GM23338 (cell line): Measurements from ENCODE around the gene WBP2NL. TPM values are rescaled to one million over a fixed set of nuclear protein-coding genes. Genes with fewer than 3 reads are reported as not detected.

Experiments
- ATAC-seq: fragments of 200-7000 bp; cut with Tn5 transposase; 3 replicates; pipeline ENCODE4 v1.9.1; 2020
- DNase-seq: peaks from one replicate; pipeline ENCODE4 v3.0.0-alpha.2; 2015; ENCODE audit warnings: low spot score
- H2AFZ ChIP-seq: fragments of 200-600 bp; sonication (generic); 2 replicates; pipeline ENCODE4 v1.8.0; 2016; ENCODE audit warnings: antibody characterized with exemption, mild to moderate bottlenecking, moderate library complexity
- H3F3A ChIP-seq: fragments of 200-600 bp; sonication (generic); replicated peaks from 2 replicates; pipeline ENCODE4 v1.8.0; 2017; ENCODE audit warnings: antibody characterized with exemption, mixed run types, low read depth
- H3K27ac ChIP-seq: fragments of 200-600 bp; sonication (generic); 2 replicates; pipeline ENCODE4 v1.6.1; 2016; ENCODE audit warnings: low read depth
- H3K27me3 ChIP-seq: fragments of 200-600 bp; sonication (generic); 2 replicates; pipeline ENCODE4 v1.8.0; 2016; ENCODE audit warnings: mild to moderate bottlenecking, mixed run types, moderate library complexity; ENCODE audit not compliant: insufficient read depth
- H3K36me3 ChIP-seq: fragments of 200-600 bp; sonication (generic); 2 replicates; pipeline ENCODE4 v1.8.0; 2016; ENCODE audit warnings: mild to moderate bottlenecking; ENCODE audit not compliant: insufficient read depth
- H3K4me1 ChIP-seq: fragments of 200-600 bp; sonication (generic); 2 replicates; pipeline ENCODE4 v1.8.0; 2016; ENCODE audit warnings: mild to moderate bottlenecking, moderate library complexity; ENCODE audit not compliant: insufficient read depth
- H3K4me2 ChIP-seq: fragments of 200-600 bp; sonication (generic); 2 replicates; pipeline ENCODE4 v1.7.1; 2017; ENCODE audit warnings: mixed run types
- H3K4me3 ChIP-seq: fragments of 200-600 bp; sonication (generic); 2 replicates; pipeline ENCODE4 v1.6.1; 2016; ENCODE audit warnings: mixed run types
- H3K79me2 ChIP-seq: fragments of 200-600 bp; sonication (generic); replicated peaks from 2 replicates; pipeline ENCODE4 v1.8.0; 2017; ENCODE audit warnings: mild to moderate bottlenecking; ENCODE audit not compliant: insufficient read depth
- H3K9me2 ChIP-seq: fragments of 200-600 bp; sonication (generic); 2 replicates; pipeline ENCODE4 v1.8.0; 2017; ENCODE audit not compliant: insufficient read depth
- H4K20me1 ChIP-seq: fragments of 200-600 bp; sonication (generic); replicated peaks from 2 replicates; pipeline ENCODE4 v1.8.0; 2017; ENCODE audit warnings: mild to moderate bottlenecking; ENCODE audit not compliant: insufficient read depth
- H3K27ac Mint-ChIP-seq: 2 replicates; pipeline ENCODE4 v1.8.0; 2020; ENCODE audit warnings: inconsistent platforms, mild to moderate bottlenecking, moderate library complexity, mixed read lengths
- H3K27me3 Mint-ChIP-seq: 3 replicates; pipeline ENCODE4 v1.8.0; 2022; ENCODE audit warnings: low read depth, mild to moderate bottlenecking, moderate library complexity, mixed read lengths, inconsistent platforms; ENCODE audit not compliant: insufficient read depth, poor library complexity
- H3K36me3 Mint-ChIP-seq: 3 replicates; pipeline ENCODE4 v1.8.0; 2021; ENCODE audit warnings: low read depth, mild to moderate bottlenecking, inconsistent platforms, moderate library complexity, mixed read lengths
- H3K4me1 Mint-ChIP-seq: 3 replicates; pipeline ENCODE4 v1.8.0; 2020; ENCODE audit warnings: mild to moderate bottlenecking, inconsistent platforms, mixed read lengths
- H3K4me3 Mint-ChIP-seq: 3 replicates; pipeline ENCODE4 v1.8.0; 2021; ENCODE audit warnings: moderate library complexity, mild to moderate bottlenecking, inconsistent platforms, mixed read lengths
- H3K9me3 Mint-ChIP-seq: 3 replicates; pipeline ENCODE4 v1.8.0; 2020; ENCODE audit warnings: moderate library complexity, mild to moderate bottlenecking, inconsistent platforms, mixed read lengths
- CREB1 ChIP-seq: fragments of 250-450 bp; sonication (Bioruptor Pico); IDR thresholded peaks from 2 replicates; pipeline ENCODE4 v1.5.0; 2020; ENCODE audit warnings: low read depth, mild to moderate bottlenecking, moderate library complexity
- JUNB ChIP-seq: IDR thresholded peaks from one replicate; pipeline ENCODE4 v1.6.1; 2016; ENCODE audit warnings: antibody characterized with exemption; ENCODE audit not compliant: unreplicated experiment
- POLR2AphosphoS5 ChIP-seq: IDR thresholded peaks from 2 replicates; pipeline ENCODE4 v1.6.1; 2016; ENCODE audit warnings: antibody characterized with exemption, low read depth
- ZNF114 ChIP-seq: fragments of 250-450 bp; sonication (Bioruptor Pico); IDR thresholded peaks from 2 replicates; pipeline ENCODE4 v1.5.0; 2020; ENCODE audit warnings: mild to moderate bottlenecking, moderate library complexity
- polyA plus RNA-seq: library from polyadenylated mRNA; unstranded; fragments of >200 nt; fragmentation: Nextera tagmentation; extraction: Ambion mirVana; gene quantifications from 2 replicates; pipeline ENCODE4 v1.2.1, GENCODE V29; 2016
- total RNA-seq: library from RNA; depleted of rRNA; stranded (reverse); fragments of >200 nt; shearing (Covaris generic); gene quantifications from 2 replicates; pipeline ENCODE4 v1.2.3, GENCODE V29; 2014
- TF ChIP-seq, protein P1 (sequence below): fragments of 250-450 bp; sonication (Bioruptor Pico); IDR thresholded peaks from 2 replicates; pipeline ENCODE4 v1.5.0; 2020; ENCODE audit warnings: mild to moderate bottlenecking, moderate library complexity
- TF ChIP-seq, protein P2 (sequence below): IDR thresholded peaks from one replicate; pipeline ENCODE4 v1.6.1; 2018; ENCODE audit warnings: antibody characterized with exemption; ENCODE audit not compliant: unreplicated experiment

Gene WBP2NL
- total and polyA plus RNA-seq, 2 experiments from 2014 or later, result 0.14 TPM; not detected in 1

DNA sequence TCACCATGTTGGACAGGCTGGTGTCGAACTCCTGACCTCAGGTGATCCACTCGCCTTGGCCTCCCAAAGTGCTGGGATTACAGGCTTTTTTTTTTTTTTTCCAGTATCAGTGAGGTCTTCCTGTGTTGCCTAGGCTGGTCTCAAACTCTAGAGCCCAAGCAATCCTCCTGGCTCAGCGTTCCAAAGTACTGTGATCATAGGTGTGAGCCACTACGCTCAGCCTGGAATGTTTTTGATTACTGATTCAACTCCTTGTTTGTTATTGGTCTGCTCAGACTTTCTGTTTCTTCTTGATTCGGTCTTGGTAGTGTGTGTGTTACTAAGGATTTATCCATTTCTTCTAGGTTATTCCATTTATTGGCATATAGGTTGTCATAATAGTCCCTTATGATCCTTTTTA is 40.7 kb downstream of the WBP2NL start (continued):
- TF ChIP-seq, protein P1, sequence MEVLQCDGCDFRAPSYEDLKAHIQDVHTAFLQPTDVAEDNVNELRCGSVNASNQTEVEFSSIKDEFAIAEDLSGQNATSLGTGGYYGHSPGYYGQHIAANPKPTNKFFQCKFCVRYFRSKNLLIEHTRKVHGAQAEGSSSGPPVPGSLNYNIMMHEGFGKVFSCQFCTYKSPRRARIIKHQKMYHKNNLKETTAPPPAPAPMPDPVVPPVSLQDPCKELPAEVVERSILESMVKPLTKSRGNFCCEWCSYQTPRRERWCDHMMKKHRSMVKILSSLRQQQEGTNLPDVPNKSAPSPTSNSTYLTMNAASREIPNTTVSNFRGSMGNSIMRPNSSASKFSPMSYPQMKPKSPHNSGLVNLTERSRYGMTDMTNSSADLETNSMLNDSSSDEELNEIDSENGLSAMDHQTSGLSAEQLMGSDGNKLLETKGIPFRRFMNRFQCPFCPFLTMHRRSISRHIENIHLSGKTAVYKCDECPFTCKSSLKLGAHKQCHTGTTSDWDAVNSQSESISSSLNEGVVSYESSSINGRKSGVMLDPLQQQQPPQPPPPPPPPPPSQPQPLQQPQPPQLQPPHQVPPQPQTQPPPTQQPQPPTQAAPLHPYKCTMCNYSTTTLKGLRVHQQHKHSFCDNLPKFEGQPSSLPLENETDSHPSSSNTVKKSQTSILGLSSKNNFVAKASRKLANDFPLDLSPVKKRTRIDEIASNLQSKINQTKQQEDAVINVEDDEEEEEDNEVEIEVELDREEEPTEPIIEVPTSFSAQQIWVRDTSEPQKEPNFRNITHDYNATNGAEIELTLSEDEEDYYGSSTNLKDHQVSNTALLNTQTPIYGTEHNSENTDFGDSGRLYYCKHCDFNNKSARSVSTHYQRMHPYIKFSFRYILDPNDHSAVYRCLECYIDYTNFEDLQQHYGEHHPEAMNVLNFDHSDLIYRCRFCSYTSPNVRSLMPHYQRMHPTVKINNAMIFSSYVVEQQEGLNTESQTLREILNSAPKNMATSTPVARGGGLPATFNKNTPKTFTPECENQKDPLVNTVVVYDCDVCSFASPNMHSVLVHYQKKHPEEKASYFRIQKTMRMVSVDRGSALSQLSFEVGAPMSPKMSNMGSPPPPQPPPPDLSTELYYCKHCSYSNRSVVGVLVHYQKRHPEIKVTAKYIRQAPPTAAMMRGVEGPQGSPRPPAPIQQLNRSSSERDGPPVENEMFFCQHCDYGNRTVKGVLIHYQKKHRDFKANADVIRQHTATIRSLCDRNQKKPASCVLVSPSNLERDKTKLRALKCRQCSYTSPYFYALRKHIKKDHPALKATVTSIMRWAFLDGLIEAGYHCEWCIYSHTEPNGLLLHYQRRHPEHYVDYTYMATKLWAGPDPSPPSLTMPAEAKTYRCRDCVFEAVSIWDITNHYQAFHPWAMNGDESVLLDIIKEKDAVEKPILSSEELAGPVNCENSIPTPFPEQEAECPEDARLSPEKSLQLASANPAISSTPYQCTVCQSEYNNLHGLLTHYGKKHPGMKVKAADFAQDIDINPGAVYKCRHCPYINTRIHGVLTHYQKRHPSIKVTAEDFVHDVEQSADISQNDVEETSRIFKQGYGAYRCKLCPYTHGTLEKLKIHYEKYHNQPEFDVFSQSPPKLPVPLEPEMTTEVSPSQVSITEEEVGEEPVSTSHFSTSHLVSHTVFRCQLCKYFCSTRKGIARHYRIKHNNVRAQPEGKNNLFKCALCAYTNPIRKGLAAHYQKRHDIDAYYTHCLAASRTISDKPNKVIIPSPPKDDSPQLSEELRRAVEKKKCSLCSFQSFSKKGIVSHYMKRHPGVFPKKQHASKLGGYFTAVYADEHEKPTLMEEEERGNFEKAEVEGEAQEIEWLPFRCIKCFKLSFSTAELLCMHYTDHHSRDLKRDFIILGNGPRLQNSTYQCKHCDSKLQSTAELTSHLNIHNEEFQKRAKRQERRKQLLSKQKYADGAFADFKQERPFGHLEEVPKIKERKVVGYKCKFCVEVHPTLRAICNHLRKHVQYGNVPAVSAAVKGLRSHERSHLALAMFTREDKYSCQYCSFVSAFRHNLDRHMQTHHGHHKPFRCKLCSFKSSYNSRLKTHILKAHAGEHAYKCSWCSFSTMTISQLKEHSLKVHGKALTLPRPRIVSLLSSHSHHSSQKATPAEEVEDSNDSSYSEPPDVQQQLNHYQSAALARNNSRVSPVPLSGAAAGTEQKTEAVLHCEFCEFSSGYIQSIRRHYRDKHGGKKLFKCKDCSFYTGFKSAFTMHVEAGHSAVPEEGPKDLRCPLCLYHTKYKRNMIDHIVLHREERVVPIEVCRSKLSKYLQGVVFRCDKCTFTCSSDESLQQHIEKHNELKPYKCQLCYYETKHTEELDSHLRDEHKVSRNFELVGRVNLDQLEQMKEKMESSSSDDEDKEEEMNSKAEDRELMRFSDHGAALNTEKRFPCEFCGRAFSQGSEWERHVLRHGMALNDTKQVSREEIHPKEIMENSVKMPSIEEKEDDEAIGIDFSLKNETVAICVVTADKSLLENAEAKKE (CRISPR knock-in tag), result no peak

DNA sequence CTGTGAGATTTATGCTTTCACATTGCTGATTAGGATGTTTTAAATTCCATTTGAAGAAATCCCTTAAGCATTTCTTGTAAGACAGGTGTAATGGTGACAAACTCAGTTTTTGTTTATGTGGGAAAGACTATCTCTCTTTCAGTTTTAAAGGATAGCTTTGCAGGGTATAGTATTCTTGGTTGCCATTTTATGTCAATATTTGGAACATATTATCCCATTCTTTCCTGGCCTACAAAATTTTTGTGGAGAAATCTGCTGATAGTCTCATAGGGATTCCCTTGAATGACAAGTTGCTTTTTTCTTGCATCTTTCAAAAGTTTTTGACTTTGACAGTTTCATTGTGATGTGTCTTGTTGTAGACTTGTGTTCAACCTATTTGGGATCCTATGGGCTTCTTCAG is 43.2 kb downstream of the WBP2NL start:
- DNase-seq, result no peak
- no peaks in the 10 kb centered on the region for H3K4me1 ChIP-seq
- no peak overlapping the region for H2AFZ ChIP-seq
- H3F3A ChIP-seq, result no peaks in the 10 kb centered on the region
- no peak overlapping the region for H3K4me3 ChIP-seq
- Mint-ChIP-seq H3K4me3 (no peak overlapping the region), H3K36me3 (peaks cover 4% of the 10 kb centered on the region; the same call in 2 of the 3 replicates), H3K4me1 (no peaks in the 10 kb centered on the region), H3K27ac (no peak overlapping the region), H3K9me3 (peaks cover 24% of the 10 kb centered on the region), H3K27me3 (peaks cover 5% of the 10 kb centered on the region)
- H3K27me3 ChIP-seq, result no peaks in the 10 kb centered on the region
- H3K79me2 ChIP-seq, result no peaks in the 10 kb centered on the region
- H3K4me2 ChIP-seq, result no peak overlapping the region
- H3K36me3 ChIP-seq, result no peaks in the 10 kb centered on the region
- no peak overlapping the region for H3K27ac ChIP-seq
- no peak for ATAC-seq
- no peaks in the 10 kb centered on the region for H3K9me2 ChIP-seq
- no peaks in the 10 kb centered on the region for H4K20me1 ChIP-seq
- TF ChIP-seq POLR2AphosphoS5, result no peak
- TF ChIP-seq CREB1 (CRISPR knock-in tag), result no peak
- TF ChIP-seq, protein P1 (CRISPR knock-in tag), result no peak
- no peak for TF ChIP-seq ZNF114 (CRISPR knock-in tag)
- TF ChIP-seq, protein P2, sequence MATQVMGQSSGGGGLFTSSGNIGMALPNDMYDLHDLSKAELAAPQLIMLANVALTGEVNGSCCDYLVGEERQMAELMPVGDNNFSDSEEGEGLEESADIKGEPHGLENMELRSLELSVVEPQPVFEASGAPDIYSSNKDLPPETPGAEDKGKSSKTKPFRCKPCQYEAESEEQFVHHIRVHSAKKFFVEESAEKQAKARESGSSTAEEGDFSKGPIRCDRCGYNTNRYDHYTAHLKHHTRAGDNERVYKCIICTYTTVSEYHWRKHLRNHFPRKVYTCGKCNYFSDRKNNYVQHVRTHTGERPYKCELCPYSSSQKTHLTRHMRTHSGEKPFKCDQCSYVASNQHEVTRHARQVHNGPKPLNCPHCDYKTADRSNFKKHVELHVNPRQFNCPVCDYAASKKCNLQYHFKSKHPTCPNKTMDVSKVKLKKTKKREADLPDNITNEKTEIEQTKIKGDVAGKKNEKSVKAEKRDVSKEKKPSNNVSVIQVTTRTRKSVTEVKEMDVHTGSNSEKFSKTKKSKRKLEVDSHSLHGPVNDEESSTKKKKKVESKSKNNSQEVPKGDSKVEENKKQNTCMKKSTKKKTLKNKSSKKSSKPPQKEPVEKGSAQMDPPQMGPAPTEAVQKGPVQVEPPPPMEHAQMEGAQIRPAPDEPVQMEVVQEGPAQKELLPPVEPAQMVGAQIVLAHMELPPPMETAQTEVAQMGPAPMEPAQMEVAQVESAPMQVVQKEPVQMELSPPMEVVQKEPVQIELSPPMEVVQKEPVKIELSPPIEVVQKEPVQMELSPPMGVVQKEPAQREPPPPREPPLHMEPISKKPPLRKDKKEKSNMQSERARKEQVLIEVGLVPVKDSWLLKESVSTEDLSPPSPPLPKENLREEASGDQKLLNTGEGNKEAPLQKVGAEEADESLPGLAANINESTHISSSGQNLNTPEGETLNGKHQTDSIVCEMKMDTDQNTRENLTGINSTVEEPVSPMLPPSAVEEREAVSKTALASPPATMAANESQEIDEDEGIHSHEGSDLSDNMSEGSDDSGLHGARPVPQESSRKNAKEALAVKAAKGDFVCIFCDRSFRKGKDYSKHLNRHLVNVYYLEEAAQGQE, result no peak
- no peak for TF ChIP-seq JUNB
